Measurements from ENCODE around the gene RASAL2.

DNA sequence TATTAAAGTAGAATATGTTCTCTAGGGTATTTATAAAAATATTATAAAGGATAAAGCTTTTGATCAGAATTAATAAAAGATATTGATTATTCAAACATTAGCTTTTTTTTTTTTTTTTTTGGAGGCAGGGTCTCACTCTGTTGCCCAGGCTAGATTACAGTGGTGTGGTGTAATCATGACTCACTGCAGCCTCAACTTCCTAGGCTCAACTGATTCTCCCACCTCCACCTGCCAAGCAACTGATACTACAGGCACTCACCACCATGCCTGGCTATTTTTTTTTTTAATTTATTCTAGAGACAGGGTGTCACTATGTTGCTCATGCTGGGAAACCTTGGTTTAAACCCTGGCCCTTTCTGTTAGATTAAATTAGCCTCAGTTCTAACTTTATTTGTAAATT lies 214.5 kb downstream of the RASAL2 start:
- TF ChIP-seq, protein P1, sequence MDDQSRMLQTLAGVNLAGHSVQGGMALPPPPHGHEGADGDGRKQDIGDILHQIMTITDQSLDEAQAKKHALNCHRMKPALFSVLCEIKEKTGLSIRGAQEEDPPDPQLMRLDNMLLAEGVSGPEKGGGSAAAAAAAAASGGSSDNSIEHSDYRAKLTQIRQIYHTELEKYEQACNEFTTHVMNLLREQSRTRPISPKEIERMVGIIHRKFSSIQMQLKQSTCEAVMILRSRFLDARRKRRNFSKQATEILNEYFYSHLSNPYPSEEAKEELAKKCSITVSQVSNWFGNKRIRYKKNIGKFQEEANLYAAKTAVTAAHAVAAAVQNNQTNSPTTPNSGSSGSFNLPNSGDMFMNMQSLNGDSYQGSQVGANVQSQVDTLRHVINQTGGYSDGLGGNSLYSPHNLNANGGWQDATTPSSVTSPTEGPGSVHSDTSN (IDR thresholded peaks at IDR 0.05) = no peak
- no peak for TF ChIP-seq CTCF (IDR thresholded peaks at IDR 0.05)
- TF ChIP-seq CEBPB (IDR thresholded peaks at IDR 0.05) = no peak
- no peak for TF ChIP-seq POLR2A (IDR thresholded peaks at IDR 0.05; ENCODE audit: low read length)

Measured in A549 (cell line).